Breast epithelium (tissue), 3 donors: ENCODE measurements around the gene IL1R2.

ENCODE experiments used
- CTCF ChIP-seq, 3 donors: fragments of 450-650 bp; IDR thresholded peaks; one replicate each; pipeline ENCODE4 v1.5.1; 2016 to 2017; ENCODE audit warnings: antibody characterized with exemption in 3 of 3, mild to moderate bottlenecking in 3 of 3, moderate library complexity in 3 of 3
- POLR2A ChIP-seq: fragments of 450-650 bp; IDR thresholded peaks from one replicate; pipeline ENCODE4 v1.6.1; 2016; ENCODE audit warnings: antibody characterized with exemption, mild to moderate bottlenecking, moderate library complexity
- POLR2AphosphoS5 ChIP-seq, 3 donors: sonication (generic); formaldehyde crosslinking; IDR thresholded peaks; one replicate each; pipeline ENCODE4 v1.6.1; 2017; ENCODE audit warnings: antibody characterized with exemption in 3 of 3

GRCh38 chr2:102060047-102060446 lies 68.3 kb downstream of the IL1R2 start:
- no peak for TF ChIP-seq CTCF (IDR thresholded peaks at IDR 0.05)
- TF ChIP-seq POLR2A = no peak
- TF ChIP-seq POLR2AphosphoS5 (IDR thresholded peaks at IDR 0.05) = no peak
